Tongue (tissue), 2 donors: ENCODE data around the gene PIP4P1. TPM values are rescaled to one million over a fixed set of nuclear protein-coding genes. Genes with fewer than 3 reads are reported as not detected.
"Not testable (repeated sequence)": the region's sequence is repeated elsewhere in the genome, so short reads cannot be mapped to it uniquely, and the experiment has no call there.

Experiments used
- DNase-seq: peaks from one replicate; pipeline ENCODE4 v3.0.0-alpha.2; 2015
- total RNA-seq: library from RNA; depleted of rRNA; stranded (reverse); fragments of >200 nt; gene quantifications from one replicate; pipeline ENCODE4 v1.2.3, GENCODE V29; 2014

PIP4P1 gene
- total RNA-seq, 1 donor from 2014 or later, result 19.5 TPM

- DNase-seq, result no peak
Measured at GRCh38 chr14:20476776-20477175, 15.5 kb upstream of the PIP4P1 start.

GRCh38 chr14:20472536-20473169 lies 11.4 kb upstream of the PIP4P1 start:
- DNase-seq, result no peak

GRCh38 chr14:20470603-20470901 lies 9.3 kb upstream of the PIP4P1 start:
- no peak for DNase-seq

GRCh38 chr14:20469890-20470602 lies 8.8 kb upstream of the PIP4P1 start:
- peak; percentile 26 for DNase-seq

DNA sequence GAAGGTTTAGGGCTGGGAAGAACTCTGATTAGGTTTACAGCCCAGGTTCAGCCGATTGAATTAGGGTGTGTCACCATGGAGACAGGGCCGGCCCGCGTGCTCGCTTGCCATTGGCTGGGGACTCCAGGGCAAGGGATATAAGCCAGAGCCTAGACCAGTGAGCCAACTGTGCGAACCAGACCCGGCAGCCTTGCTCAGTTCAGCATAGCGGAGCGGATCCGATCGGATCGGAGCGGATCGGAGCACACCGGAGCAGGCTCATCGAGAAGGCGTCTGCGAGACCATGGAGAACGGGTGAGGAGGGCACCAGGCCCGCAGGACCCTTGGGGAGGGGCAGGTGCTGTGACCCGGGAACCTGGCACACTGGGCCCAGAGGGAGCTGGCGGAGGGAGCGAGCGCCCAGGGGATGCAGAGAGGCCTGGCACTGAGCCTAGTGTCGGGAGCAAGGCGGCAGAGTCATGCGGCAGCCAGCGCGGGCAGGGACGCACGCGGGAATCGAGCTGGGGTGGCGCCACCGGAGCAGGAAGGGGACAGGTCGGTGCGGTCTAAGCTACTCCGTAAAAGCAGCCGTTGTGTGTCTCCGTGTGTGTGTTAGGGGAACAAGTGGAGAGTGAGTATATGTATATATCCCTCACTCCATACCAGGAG lies 8.1 kb upstream of the PIP4P1 start, which contains the start of gene PNP:
Gene PNP (plus strand): TSS at position 165 of the 648 bp plus-strand sequence. CDS start 119 bp downstream, at position 284.
- DNase-seq, result peak; percentile 84

GRCh38 chr14:20468764-20469241 lies 7.6 kb upstream of the PIP4P1 start:
- no peak for DNase-seq

DNA sequence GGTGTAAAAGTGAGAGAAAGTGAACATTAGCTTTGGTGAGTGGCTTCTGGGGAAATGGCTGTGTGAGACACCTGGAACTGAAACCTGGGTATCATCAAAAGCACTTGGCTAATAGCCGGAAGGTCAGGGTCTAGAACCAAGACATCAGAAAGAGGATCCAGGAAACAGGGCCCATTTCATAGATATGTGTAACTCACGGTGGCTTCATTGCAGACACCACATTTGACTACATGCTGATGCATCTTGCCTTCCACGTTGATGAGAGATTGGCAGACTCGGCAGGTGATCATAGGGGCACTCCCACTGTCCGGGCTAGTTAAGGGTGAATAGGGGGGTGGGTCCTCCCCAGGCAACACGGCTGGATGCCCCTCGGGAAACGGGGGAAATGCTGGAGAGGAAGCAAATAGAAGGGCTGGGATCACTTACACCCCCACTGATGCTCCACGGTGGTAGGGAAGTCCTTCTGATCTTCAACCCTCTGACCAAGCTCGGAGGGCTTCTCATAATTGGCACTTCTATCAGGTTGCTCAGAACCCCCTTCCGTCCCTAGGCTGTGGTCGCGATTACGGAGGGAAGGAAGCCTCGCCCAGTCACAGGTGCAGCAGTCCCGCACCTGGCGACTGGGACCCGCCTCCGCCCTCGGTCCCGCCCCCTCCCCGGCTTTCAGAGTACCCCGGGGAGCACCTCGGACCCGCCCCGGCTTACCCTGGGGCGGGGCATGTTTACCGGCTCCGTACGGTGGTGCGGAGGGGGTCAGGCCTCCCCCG lies 593 bp downstream of the PIP4P1 start:
- peak; percentile 38 for DNase-seq

GRCh38 chr14:20458031-20458789 lies 3.0 kb downstream of the PIP4P1 start:
- DNase-seq, result no peak

- DNase-seq, result no peak
Measured at GRCh38 chr14:20456971-20457370, 4.3 kb downstream of the PIP4P1 start.

GRCh38 chr14:20455355-20456300 lies 5.6 kb downstream of the PIP4P1 start:
- no peak for DNase-seq

GRCh38 chr14:20454516-20455354 lies 6.5 kb downstream of the PIP4P1 start, which contains the start of the genes APEX1 and OSGEP:
Gene APEX1, plus strand, starts transcription at chr14:20455226. Its CDS starts 420 bp downstream, at chr14:20455646.
Gene OSGEP, minus strand, starts transcription at chr14:20454812. Its CDS starts 129 bp downstream, at chr14:20454683.
- peak; percentile 99 for DNase-seq

GRCh38 chr14:20452831-20453230 lies 8.4 kb downstream of the PIP4P1 start:
- not testable (repeated sequence) for DNase-seq

DNA sequence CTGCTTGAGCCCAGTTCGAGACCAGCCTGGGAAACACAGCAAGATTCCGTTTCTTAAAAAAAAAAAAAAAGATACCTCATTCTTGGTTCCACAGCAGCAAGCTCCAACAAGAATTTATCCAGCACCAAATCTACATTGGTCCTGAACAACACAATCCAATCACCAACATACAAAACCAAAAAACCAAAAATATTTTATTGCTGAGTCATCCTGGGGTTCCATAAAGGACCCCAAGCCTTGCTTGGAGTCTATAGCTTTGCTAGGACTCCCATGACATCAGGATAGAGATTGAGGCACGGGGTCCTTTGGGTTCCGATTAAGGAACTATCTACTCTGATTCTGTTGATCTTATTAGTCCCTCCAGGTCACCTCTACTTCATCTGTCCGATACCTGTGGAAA lies 14.3 kb downstream of the PIP4P1 start:
- no peak for DNase-seq

DNA sequence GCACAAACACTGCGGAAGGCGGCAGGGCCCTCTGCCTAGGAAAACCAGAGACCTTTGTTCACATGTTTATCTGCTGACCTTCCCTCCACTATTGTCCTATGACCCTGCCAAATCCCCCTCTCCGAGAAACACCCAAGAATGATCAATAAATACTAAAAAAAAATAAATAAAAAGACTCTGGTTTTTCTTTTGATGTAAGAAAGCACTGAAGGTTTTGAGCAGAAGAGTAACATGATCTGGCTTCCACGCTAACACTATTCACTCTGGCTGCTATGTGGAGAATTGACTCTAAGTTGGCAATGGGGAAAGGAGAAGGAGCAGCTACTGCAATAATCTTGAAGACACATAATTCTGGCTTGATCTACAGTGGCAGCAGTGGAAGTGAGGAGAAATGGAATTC lies 17.6 kb downstream of the PIP4P1 start:
- DNase-seq, result not testable (repeated sequence)

GRCh38 chr14:20441461-20441860 lies 19.8 kb downstream of the PIP4P1 start:
- no peak for DNase-seq

GRCh38 chr14:20440882-20441281 lies 20.4 kb downstream of the PIP4P1 start:
- DNase-seq, result no peak

DNA sequence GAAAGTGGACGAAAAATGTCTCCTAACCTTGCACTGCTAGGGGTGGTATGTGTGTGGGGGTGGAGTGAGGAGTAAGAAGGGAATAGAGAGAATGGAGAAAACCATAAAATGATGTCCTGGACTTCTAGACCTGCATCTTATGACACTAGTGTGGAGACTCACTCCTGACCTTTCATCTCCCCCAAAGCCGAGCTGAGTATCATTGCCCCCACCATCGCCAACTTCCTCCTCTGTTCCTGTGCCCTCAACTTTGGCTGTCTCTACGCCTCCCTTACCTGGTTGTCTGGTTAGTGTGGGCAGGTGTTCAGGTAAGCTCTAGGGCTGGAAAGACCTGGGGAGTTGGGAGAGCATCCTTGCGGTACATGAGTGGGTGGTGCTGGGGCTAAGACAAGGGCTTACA lies 20.8 kb downstream of the PIP4P1 start:
- DNase-seq, result no peak

DNA sequence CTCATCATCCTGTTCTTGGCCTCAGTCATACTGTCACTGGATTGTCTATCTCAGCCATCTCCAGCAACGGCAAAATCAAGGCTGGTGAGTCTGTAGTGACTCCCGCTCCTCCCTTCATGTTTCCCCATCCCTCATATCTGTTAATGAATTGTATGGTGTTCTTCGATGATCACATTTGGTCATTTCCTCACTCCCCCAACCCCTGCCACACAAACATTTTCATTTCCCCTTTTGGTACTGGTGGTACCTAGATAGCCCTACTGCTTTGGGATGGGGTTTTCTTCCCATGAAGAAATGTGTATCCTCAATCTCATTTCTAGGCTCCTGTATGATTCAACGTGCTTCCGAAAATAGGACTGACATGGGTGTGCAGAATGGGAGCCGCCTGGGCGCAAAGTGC lies 22.6 kb downstream of the PIP4P1 start:
- DNase-seq, result no peak

- DNase-seq, result no peak
Measured at GRCh38 chr14:20436363-20436755, 24.9 kb downstream of the PIP4P1 start.
